Stimulated activated CD8-positive, alpha-beta memory T cell treated with anti-CD3 and anti-CD28 coated beads, Interleukin-12 subunit alpha, Interleukin-12 subunit beta, amount 100 ng/mL, for 4 hours (primary cell): Measurements from ENCODE around the gene CRB2.

ENCODE experiments used
- DNase-seq: peaks from one replicate; pipeline ENCODE4 v3.0.0-alpha.2; 2020; ENCODE audit warnings: low read depth

CRB2 gene

DNA sequence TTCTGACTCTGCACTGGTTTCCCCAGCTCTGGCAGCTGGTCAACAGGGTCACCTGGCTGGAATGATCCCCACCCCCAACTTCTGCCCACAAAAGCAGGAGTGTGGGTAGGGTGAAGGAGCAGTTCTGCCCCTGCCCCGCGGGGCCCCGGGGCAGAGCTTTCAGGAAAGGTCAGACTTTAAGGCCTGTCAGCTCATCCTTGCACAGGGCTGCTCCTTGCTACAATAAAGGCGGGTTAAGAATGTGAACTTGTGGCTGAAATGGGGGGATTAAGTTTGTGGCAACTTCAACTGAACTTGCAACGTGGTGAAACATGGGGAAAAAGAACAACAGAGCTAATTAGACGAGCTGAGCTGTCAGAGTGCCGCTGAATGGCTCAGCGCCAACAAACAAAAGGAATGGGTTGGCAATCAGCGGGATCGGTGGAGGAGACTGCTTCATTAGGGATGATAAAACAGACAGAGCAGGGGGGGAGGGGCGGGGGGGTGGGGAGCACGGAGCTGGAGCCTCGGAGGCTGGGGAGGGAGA, 50.8 kb downstream of the CRB2 start:
- DNase-seq = no peak

DNA sequence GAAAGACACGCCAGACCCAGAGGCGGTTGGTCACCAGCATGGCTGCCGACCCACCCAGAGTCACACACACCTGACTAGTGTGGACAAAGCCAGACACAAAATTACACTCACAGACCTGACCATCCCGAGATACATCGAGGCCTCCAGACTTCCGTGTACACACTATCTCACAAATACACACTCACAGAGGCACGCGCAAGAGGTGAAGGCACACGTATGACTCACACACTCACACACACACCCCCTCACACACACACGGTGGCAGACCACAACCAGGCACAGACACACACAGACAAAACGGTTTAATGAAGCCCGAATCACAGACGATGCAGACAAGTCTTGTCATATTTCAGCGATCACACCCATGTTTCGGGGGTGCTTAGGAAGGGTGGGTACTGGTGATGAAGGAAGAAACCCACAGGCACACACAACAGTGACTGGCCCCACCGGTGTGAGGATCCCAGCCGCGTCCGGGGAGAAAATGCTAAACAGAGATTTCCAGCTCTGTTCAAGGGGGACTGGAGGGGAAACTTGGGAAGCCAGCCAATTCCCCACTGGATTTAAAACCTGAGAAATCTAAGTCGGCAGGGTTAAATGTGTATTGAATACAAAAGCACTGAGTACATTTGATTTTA, 51.3 kb downstream of the CRB2 start:
- DNase-seq = no peak

DNA sequence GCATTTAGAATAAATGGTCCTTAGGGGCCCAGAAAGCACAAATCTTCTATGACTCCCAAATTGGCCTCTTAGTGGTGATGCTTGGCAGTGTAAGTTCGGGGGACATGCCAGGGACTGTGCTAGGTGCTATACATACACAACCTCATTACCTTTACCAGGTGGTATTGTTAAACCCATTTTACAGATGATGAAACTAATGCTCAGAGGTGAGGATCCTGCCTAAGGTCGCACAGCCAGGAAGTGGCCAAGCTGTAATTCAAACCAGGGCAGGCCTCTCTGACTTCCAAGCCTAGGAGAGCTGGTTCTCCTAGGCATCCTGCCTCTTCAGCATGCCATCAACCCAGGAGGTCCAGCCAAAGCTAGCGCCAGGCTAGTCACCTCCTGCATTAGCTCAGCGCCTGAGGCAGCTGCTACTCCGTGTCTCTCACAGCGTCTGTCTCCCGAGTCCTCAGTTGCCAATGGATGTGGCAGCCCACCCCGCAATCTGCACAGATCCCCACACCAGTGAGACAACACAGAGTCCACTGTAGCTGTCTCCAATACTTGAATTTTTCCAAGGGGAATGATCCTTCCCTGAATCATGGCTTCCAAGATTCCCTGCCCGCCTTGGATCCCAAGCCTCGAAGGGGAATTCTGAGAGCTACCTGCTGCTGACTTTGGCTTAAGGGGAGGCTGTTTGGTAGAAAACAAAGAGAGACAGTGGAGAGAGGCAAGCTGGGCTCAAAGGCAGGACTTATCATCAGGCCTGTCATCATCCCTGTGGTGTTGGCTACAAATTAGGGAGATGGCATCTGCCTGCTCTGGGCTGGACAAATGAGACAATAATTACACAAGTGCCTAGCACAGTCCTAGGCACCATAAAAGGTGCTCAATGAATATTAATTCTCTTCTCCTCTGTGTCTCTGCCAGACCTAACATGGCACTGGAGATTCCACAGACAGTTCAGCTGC, 52.6 kb downstream of the CRB2 start:
- no peak for DNase-seq

DNA sequence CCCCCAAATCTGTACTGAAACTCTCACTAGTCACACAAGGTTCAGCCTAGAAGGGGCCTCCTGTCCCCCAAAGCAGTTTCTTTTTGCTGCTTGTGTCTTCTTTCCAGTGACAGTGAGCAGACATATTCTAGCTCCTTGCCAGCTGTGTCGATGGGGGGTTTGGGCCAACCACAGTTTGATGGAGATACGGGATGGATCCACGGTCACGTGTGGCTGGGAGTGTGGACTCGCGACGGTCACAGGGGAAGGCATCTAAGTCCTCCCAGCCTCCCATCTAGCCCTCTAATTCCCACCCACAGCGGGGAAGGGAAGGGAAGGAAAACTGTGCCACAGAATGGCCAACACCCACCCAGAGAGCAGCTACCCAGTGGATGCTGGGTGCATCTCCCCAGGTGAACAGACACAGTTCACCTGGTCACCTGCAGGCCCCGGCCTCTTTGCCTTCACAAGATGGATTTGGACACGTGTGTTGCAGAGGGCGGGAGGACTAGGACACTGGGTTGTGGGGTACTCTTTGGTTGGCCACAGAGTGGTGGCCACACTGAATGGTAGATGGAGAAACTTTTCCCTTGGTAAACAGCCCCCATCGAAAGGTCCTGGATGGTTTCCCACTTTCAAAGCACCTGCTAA, 54.4 kb downstream of the CRB2 start:
- DNase-seq = no peak

DNA sequence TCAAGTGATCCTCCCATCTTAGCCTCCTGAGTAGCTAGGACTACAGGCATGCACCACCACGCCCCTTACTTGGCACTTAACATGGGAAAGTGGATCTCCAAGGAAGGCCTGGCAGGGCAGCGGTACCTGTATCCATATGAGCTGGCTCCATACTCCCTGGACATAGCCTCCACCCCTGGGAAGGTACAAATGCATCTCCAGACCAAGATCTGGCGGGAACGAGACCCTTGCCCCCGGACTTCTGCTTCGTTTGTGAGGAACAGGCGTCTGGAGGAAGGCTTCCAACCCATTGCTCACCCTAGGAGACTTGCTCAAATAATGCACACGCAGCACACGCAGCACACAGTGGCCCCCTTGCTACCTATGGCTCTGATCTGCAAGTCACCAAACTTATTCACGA, 55.2 kb downstream of the CRB2 start:
- no peak for DNase-seq

DNA sequence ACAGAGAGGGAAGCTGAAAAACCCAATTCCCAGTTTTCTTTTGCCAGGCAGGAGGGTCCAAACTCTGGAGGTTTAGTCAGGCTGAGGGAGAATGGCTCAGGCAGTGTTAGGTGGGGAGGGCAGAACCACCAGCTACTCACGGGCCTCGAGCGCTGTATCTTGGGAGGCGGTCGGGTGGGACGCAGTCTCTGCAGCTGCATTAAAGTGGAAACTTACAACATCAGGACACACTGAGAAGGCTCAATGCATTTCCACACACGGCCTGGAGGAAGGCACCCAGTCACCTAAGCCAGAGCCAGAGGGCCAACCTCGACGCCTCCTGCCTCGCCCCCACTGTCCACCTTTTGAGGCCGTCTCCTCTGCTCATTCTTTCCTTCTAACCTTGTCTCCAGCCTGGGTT, 55.6 kb downstream of the CRB2 start:
- no peak for DNase-seq

DNA sequence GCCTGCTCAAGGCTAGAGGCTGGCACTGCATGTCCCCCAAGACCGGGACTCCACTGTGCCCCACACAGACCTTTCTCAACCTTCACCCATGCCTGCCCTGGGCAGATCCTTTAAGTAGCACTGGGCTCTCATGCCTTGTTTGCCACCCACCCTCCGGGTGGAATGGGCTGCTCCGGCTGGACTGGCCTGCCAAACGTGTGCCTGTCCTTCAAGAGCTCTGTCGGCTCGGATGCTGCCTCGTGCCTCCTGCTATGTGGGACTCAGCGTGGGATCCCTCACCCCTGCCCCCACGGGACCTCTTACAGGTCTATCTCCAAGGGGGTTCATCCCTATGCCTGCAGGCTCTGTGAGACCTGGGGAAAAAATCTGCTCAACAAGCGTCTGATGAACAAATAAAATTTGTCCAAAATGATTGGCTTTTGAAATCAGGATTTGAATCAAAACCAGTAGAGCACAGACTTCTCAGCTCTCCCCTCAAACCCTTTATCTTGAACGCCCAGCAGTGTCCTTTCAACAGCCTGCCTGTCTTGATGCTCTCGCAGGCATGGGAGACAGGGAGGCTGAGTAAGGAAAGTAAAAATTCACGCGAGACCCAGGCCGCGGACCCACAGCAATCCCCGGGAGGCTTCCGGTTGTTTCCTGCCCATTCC, 56.3 kb downstream of the CRB2 start:
- no peak for DNase-seq

DNA sequence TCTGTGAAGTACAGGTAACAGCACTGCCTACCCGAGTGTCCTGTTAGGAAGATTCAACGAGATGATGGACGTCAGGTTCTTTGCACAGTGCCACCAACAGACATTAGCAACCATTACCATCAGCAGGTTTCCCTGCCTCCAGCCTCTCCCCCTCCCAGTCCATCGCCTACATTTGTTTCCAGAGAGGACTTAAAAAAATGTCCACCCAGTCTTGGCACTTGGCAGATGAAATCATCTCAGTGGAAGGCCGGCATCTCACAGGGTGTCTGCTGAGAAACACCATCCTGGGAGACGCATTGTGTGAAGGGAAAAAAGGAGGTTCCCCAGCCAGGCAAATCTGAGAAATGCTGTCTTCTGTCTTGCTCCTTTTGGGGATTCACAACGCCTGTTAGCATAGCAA, 58.2 kb downstream of the CRB2 start:
- no peak for DNase-seq

DNA sequence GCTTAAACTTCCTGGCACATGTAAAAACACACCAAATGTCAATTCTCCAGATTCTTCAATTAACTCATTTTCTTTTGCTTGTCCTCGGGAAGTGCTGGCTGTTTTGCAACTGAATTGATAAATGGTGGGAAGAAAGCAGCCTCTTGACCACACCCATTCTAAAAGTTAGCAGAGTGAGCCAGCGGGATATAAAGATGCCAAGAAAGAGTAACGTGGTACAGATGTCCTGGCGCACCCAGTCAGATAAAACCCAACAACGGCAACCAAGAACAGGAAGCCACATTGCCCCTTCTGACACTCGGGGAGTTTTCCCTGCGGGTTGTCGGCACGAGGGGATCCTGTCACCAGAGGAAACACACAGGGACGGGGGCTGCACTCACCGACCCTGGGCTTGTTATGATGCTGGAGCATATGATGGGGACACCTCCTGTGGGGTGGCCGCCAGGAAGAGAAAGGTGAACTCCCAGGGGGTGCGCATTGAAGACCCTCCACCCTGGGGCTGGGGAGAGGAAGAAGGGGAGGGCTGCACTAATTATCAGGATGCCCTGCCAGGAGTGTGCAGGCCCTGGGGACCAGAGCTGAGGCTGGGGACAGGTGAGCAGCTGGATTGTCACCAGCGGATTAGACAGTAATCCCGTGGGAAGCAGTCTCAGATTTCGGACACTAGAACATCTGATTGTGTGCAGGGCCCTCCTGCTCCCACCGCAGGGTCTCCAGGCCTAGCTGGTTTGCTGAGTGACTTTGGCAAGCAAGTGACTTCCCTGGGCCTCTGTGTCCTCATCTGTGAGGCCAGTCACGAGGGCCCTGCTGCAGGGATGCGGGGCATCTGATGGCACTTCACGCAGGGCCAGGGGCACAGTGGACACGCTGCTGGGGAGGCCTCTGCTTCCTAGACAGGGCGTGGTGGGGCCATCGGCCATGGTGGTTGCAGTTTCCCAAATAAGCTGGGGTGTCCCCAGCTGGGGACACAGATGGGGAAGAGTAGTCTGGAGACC, 59.2 kb downstream of the CRB2 start:
- no peak for DNase-seq

DNA sequence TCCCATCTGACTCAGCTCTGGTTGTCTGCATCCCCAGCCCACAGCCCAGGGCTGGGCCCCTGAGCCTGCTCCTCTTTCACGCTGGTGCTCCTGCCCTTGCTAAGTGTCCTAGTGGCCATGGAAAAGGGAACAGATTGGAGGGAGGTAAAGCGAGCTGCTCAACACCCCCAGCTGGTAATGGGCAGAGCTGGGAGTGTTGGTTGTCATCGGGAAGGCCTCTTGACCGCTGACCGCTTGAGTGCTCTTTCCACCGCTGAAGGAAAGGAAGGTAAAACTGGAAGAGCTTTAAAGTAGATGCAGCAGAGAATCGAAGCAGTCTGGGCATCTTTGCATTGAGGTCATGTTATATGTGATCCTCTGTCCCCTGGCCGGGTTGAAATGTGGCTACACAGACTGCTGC, 60.2 kb downstream of the CRB2 start:
- no peak for DNase-seq

DNA sequence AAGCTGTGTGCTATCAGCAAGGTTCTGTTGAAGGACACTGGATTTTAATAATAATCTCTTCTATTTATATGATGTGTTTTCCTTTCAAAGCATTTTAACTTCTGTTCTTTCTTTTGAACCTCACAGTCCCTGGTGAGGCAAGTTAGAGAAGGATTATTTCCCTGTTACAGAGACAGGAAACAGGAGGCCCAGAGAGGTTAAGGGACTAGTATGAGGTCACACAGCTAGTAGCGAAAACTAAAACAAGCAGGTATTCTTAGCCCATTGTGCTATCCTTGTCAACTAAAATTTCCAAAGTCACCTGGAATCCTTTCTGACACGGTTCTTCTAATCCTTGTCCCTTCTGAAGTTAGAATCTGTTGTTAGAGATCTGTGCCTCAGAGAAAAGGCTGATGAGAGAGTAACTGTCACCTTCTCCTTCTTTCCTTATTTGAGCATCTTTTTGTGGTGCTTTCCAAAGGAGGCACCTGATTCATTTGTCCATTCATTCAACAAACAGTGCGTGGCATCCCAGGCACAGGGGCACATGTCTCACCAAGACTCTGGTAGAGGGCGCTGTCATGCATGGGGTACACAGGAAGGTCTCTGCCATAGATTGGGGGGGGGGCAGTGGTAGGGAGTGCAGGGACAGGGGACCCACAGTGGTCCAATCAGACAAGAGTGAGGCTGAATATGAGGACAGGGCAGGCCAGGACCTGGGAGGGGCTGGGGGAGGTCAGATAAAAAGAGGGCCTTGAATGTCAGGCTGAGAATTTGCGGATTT, 61.5 kb downstream of the CRB2 start:
- no peak for DNase-seq

DNA sequence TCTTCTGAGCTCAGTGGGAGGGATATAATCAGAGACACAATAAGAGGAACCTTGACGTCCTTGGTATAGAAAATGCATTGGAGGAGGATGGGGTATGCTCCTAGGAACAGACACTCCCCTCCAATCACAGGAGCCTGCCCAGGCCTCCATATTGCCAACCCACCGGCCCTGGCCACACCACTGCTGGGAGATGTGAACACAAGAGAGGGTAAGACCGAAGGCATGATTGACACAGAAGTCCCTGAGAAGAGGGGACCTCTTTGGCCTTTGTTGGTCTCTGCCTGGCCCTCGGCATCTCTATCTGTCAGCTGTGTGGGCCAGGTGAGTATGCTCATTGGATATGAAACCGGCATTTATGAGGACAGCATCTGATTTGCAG, 62.0 kb downstream of the CRB2 start:
- no peak for DNase-seq

DNA sequence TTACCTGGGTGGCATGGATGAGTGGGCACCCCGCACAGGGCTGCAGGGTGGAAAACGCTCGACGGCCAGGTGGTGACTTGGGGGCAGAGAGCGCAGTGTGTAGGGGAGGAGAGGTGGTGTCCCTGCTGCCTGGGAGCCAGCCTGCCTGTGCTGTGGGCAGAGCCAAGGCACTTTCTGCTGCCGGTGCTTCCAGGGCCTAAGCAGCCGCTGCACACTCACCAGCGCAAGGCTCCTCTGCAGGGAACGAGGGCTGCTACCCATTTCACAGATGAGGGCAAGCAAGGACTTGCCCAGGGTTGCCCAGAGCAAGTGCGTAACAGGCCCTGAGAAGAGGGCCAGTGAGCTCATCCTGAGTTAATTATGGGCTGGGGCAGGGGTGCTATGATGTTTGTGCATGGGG, 62.5 kb downstream of the CRB2 start:
- DNase-seq = no peak

DNA sequence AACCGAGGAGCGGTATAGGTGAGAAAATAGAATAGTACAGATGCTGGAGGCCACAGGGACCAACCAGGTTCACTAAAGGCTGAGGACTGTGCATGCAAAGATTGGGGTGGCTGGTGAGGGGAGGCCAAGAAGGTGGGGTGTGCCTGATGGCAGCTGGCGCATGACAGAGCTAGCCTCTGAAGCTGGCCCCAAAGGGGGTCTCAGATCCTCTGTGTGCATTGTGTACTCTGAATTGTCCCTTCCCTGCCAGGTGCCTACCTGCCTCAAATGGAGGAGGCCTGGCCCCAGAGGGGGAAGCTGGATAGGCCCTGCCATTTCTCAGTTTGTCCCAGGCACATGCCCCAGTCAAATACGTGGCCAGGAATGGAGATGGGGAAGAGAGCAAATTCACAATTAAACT, 63.1 kb downstream of the CRB2 start:
- no peak for DNase-seq

DNA sequence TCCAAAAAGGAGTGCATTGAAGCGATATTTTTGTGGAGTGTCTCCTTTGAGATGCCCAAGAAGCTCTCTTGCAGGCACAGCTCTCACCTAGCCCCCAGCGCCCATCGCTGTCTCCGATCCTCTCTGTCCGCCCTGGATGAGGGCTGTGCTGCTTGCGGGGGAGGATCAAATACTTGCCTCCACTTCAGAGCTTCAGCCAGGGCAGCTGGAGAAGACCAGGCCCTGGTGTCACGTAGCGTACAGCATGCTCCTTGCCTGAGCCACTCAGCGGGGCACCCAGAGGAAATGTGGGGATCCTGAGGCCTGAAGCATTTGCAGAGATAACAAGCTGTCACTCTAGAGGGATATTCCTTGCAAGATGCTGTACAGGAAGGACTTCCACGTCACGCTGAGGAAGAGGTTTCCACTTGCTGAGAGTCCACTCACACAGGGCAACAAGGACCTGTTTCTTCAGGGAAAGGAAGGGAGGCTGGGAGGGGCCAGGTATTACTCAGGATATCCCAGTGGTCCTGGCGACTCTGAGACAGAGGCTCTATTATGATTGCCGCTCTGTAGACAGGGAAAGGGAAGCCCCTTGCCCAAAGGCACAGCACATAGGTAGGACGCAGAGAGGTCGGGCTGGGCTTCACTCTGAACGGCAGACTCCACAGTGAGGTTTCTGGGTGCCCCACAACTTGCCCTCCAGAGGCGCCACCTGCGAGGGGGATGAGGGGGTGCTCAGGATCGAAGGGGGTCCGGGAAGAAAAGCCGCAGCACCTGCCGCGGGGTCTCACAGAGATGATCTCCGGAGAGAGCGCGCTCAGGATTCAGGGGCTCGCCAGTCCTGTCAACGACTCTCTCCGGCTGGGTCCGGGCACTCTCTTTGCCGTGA, 64.0 kb downstream of the CRB2 start:
- no peak for DNase-seq

DNA sequence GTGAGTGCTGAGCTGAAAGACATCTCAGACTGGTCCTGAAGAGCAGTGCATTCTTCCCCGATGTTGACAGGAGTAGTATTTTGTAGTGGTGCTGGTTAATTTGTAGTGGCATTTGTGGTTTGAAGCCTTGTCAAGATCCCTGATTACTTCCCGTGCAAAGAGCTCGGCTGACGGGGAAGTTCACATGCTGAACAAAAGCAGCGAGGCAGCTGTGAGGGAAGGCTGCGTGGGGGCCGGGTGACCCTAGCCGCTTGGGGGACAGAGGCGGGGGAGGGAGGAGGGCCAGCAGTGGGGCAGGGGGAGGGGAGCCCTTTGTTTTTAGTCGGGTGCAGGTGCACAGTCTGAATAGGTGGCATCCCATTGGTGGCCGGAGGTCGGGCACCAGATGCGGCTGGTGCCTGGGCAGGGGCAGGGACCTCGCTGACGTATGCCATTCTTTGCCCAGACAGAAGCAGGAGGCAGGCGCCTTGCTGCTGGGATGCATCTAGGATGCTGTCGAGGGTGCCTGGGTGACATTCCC, 64.7 kb downstream of the CRB2 start:
- DNase-seq = no peak

DNA sequence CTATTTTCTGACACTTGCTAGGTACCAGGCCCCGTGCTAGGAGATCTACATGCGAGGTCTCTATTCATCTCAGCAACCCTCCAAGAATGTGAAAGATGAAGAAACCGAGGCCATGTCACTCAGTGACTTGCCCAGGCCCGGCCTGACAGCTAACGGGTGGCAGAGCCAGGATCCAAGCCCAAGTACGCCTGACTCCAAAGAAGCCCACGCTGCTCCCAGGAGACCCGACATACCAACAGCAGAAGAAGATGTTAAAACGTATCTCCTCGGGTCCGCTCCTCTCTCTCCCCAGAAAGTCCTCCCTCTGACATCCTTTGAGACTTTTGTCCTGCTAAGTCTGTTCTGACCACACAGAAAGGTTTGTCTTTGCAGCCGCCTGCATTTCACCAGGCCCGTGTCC, 65.2 kb downstream of the CRB2 start:
- no peak for DNase-seq

DNA sequence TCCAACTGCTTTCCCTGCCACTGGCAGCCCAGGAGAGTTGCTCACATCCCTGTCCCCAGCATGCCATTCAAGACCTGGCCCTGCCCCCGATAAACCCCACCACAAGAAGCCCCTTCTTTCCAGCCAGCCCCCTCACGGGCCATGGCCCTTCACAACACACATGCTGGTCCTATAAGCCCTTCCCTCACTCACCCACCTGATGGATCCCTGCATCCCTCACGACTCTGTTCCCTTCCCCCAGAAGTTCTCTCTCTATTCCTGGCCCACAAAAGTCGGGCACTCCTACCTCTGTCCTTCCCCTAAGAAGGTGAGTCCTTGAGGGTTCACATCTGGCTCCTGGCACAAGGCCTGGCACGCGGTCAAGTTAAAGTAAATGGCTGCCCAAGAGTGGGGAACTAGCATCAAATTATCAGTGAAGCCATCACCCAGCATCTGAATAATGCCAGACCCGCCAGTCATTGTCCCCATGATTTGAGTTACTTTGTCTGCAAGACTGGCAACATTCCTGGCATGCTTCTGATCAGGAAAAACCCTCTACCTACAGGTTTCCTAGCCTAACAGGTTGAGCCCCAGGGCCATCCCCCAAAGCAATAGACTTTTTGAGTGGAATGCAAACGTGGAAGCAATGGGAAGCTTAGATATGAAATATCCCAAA, 65.9 kb downstream of the CRB2 start:
- no peak for DNase-seq
